WTC11 (cell line): ENCODE data around the gene SPATA2L. TPM values are rescaled to one million over a fixed set of nuclear protein-coding genes. Genes with fewer than 3 reads are reported as not detected.

Source experiments
- ATF1 ChIP-seq: sonication (generic); formaldehyde crosslinking; IDR thresholded peaks from 2 replicates; pipeline ENCODE4 v1.8.1; 2023; ENCODE audit warnings: mild to moderate bottlenecking, moderate library complexity, missing genetic modification reagents
- ATF3 ChIP-seq: sonication (generic); formaldehyde crosslinking; conservative IDR thresholded peaks from 2 replicates; pipeline ENCODE4 v1.8.1; 2022; ENCODE audit warnings: mild to moderate bottlenecking, missing genetic modification reagents
- CBFB ChIP-seq: sonication (generic); formaldehyde crosslinking; IDR thresholded peaks from 2 replicates; pipeline ENCODE4 v1.8.1; 2022; ENCODE audit warnings: mild to moderate bottlenecking, low read depth, missing genetic modification reagents
- CREM ChIP-seq: sonication (generic); formaldehyde crosslinking; IDR thresholded peaks from 2 replicates; pipeline ENCODE4 v1.8.1; 2022; ENCODE audit warnings: mild to moderate bottlenecking, missing genetic modification reagents, moderate library complexity
- FOXJ3 ChIP-seq: sonication (generic); formaldehyde crosslinking; IDR thresholded peaks from 2 replicates; pipeline ENCODE4 v1.9.0; 2021; ENCODE audit warnings: missing genetic modification reagents, mild to moderate bottlenecking, borderline replicate concordance
- GRHL2 ChIP-seq: fragments of 250-450 bp; sonication (Bioruptor Pico); IDR thresholded peaks from 2 replicates; pipeline ENCODE4 v1.8.0; 2022; ENCODE audit warnings: mild to moderate bottlenecking, moderate library complexity; ENCODE audit not compliant: insufficient replicate concordance, severe bottlenecking
- HMGA2 ChIP-seq: fragments of 250-450 bp; sonication (Bioruptor Pico); IDR thresholded peaks from 2 replicates; pipeline ENCODE4 v1.4.0; 2021; ENCODE audit warnings: mild to moderate bottlenecking, moderate library complexity
- IRF2 ChIP-seq: sonication (generic); formaldehyde crosslinking; IDR thresholded peaks from 2 replicates; pipeline ENCODE4 v1.8.0; 2022; ENCODE audit warnings: low read depth, missing genetic modification reagents, borderline replicate concordance
- MXD4 ChIP-seq: fragments of 250-450 bp; sonication (Bioruptor Pico); IDR thresholded peaks from 2 replicates; pipeline ENCODE4 v1.8.0; 2021; ENCODE audit warnings: mild to moderate bottlenecking, moderate library complexity, borderline replicate concordance
- MYBL2 ChIP-seq: sonication (generic); formaldehyde crosslinking; IDR thresholded peaks from 2 replicates; pipeline ENCODE4 v1.8.1; 2023; ENCODE audit warnings: mild to moderate bottlenecking, moderate library complexity, missing genetic modification reagents
- NFATC4 ChIP-seq: fragments of 250-450 bp; sonication (Bioruptor Pico); IDR thresholded peaks from 2 replicates; pipeline ENCODE4 v1.9.0; 2021; ENCODE audit warnings: mild to moderate bottlenecking
- NR1H2 ChIP-seq: sonication (generic); formaldehyde crosslinking; IDR thresholded peaks from 2 replicates; pipeline ENCODE4 v1.9.0; 2021; ENCODE audit warnings: mild to moderate bottlenecking, moderate library complexity, missing genetic modification reagents
- RELA ChIP-seq: sonication (generic); formaldehyde crosslinking; IDR thresholded peaks from 2 replicates; pipeline ENCODE4 v1.8.1; 2022; ENCODE audit warnings: missing genetic modification reagents, mild to moderate bottlenecking, borderline replicate concordance
- RORB ChIP-seq: fragments of 250-450 bp; sonication (Bioruptor Pico); IDR thresholded peaks from 2 replicates; pipeline ENCODE4 v1.9.0; 2021; ENCODE audit warnings: mild to moderate bottlenecking
- SMAD3 ChIP-seq: sonication (generic); formaldehyde crosslinking; IDR thresholded peaks from 2 replicates; pipeline ENCODE4 v1.8.0; 2022; ENCODE audit warnings: missing genetic modification reagents, mild to moderate bottlenecking, borderline replicate concordance
- SOX15 ChIP-seq: fragments of 250-450 bp; sonication (Bioruptor Pico); IDR thresholded peaks from 2 replicates; pipeline ENCODE4 v1.9.0; 2021; ENCODE audit warnings: mild to moderate bottlenecking
- SP1 ChIP-seq: sonication (generic); formaldehyde crosslinking; conservative IDR thresholded peaks from 2 replicates; pipeline ENCODE4 v1.8.1; 2022; ENCODE audit warnings: missing genetic modification reagents
- TCF7 ChIP-seq: sonication (generic); formaldehyde crosslinking; IDR thresholded peaks from 2 replicates; pipeline ENCODE4 v1.8.0; 2022; ENCODE audit warnings: mild to moderate bottlenecking, low read depth, missing genetic modification reagents, moderate library complexity
- TEAD4 ChIP-seq: sonication (generic); formaldehyde crosslinking; IDR thresholded peaks from 2 replicates; pipeline ENCODE4 v1.8.0; 2022; ENCODE audit warnings: mild to moderate bottlenecking, missing genetic modification reagents
- USF1 ChIP-seq: sonication (generic); formaldehyde crosslinking; IDR thresholded peaks from 2 replicates; pipeline ENCODE4 v1.8.0; 2022; ENCODE audit warnings: mild to moderate bottlenecking, missing genetic modification reagents
- ZBTB21 ChIP-seq: sonication (generic); formaldehyde crosslinking; IDR thresholded peaks from 2 replicates; pipeline ENCODE4 v1.8.1; 2023; ENCODE audit warnings: mild to moderate bottlenecking, missing genetic modification reagents, borderline replicate concordance
- ZNF219 ChIP-seq: sonication (generic); formaldehyde crosslinking; IDR thresholded peaks from 2 replicates; pipeline ENCODE4 v1.8.0; 2023; ENCODE audit warnings: missing genetic modification reagents, mild to moderate bottlenecking, borderline replicate concordance
- ZNF232 ChIP-seq: sonication (generic); formaldehyde crosslinking; IDR thresholded peaks from 2 replicates; pipeline ENCODE4 v1.8.0; 2022; ENCODE audit warnings: mild to moderate bottlenecking, missing genetic modification reagents
- ZNF317 ChIP-seq: sonication (generic); formaldehyde crosslinking; IDR thresholded peaks from 2 replicates; pipeline ENCODE4 v1.8.1; 2023; ENCODE audit warnings: low read depth, mild to moderate bottlenecking, moderate library complexity, missing genetic modification reagents, borderline replicate concordance
- ZNF396 ChIP-seq: fragments of 250-450 bp; sonication (Bioruptor Pico); IDR thresholded peaks from 2 replicates; pipeline ENCODE4 v1.8.0; 2021; ENCODE audit warnings: mild to moderate bottlenecking, moderate library complexity, borderline replicate concordance
- ZNF416 ChIP-seq: fragments of 250-450 bp; sonication (Bioruptor Pico); IDR thresholded peaks from 2 replicates; pipeline ENCODE4 v1.9.0; 2021; ENCODE audit warnings: mild to moderate bottlenecking, inconsistent platforms
- ZNF425 ChIP-seq: fragments of 250-450 bp; sonication (Bioruptor Pico); conservative IDR thresholded peaks from 2 replicates; pipeline ENCODE4 v1.9.0; 2021; ENCODE audit warnings: mild to moderate bottlenecking
- total RNA-seq: library from RNA; stranded (reverse); gene quantifications from 3 replicates; pipeline ENCODE4 v1.2.3, GENCODE V29; 2021
- TF ChIP-seq, protein P1 (sequence below): fragments of 250-450 bp; sonication (Bioruptor Pico); IDR thresholded peaks from 2 replicates; pipeline ENCODE4 v1.9.0; 2021; ENCODE audit warnings: mild to moderate bottlenecking
- TF ChIP-seq, protein P2 (sequence below): sonication (generic); formaldehyde crosslinking; IDR thresholded peaks from 2 replicates; pipeline ENCODE4 v1.8.1; 2023; ENCODE audit warnings: mild to moderate bottlenecking, missing genetic modification reagents, moderate library complexity
- TF ChIP-seq, protein P3 (sequence below): sonication (generic); formaldehyde crosslinking; IDR thresholded peaks from 2 replicates; pipeline ENCODE4 v1.8.1; 2022; ENCODE audit warnings: mild to moderate bottlenecking, moderate library complexity, missing genetic modification reagents
- TF ChIP-seq, protein P4 (sequence below): sonication (generic); formaldehyde crosslinking; IDR thresholded peaks from 2 replicates; pipeline ENCODE4 v1.8.0; 2022; ENCODE audit warnings: mild to moderate bottlenecking, missing genetic modification reagents

SPATA2L gene
- total RNA-seq, 1 experiment from 2014 or later, result 15.7 TPM

DNA sequence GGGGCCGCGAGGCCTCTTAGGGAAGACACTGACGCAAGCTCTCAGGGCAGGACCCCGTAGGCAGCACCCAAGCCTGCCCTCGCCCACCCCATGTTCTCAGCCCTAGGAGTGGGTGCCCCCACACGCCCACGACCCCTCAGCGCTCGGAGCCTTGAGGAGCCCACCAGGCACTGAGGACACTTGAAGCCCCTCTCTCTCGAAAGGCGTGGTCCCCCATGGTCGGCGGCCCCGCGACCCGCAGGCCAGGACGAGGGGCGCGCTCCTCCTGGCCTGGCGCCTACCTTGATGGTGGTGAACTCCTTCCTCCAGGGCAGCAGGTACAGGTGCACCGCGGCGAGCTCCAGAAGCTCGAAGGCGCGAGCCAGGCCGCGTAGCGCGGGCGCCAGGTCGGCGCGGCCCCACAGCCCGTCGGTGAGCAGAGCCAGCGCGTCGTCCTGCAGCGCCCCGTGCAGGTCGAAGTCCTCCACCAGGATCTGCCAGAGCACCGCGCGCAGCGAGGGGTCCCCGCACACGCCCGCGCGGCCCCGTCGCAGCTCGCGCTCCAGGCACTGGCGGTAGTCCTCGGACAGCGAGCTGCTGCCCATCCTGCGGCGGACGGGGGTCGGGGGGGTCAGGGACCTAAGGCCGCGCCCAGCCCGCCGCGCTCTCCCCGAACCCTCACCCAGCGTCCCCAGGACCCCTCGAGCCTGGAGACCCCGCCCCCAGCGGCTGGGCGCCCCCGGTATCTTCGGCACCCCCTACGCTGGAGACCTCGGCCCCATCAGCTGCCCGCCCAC, 668 bp downstream of the SPATA2L start (continued):
- TF ChIP-seq, protein P1, sequence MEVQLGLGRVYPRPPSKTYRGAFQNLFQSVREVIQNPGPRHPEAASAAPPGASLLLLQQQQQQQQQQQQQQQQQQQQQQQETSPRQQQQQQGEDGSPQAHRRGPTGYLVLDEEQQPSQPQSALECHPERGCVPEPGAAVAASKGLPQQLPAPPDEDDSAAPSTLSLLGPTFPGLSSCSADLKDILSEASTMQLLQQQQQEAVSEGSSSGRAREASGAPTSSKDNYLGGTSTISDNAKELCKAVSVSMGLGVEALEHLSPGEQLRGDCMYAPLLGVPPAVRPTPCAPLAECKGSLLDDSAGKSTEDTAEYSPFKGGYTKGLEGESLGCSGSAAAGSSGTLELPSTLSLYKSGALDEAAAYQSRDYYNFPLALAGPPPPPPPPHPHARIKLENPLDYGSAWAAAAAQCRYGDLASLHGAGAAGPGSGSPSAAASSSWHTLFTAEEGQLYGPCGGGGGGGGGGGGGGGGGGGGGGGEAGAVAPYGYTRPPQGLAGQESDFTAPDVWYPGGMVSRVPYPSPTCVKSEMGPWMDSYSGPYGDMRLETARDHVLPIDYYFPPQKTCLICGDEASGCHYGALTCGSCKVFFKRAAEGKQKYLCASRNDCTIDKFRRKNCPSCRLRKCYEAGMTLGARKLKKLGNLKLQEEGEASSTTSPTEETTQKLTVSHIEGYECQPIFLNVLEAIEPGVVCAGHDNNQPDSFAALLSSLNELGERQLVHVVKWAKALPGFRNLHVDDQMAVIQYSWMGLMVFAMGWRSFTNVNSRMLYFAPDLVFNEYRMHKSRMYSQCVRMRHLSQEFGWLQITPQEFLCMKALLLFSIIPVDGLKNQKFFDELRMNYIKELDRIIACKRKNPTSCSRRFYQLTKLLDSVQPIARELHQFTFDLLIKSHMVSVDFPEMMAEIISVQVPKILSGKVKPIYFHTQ, result no peak
- no peak for TF ChIP-seq MYBL2 (CRISPR knock-in tag)
- TF ChIP-seq TCF7, result no peak
- no peak for TF ChIP-seq ZBTB21 (CRISPR knock-in tag)
- TF ChIP-seq NFATC4 (CRISPR knock-in tag), result no peak
- TF ChIP-seq, protein P2, sequence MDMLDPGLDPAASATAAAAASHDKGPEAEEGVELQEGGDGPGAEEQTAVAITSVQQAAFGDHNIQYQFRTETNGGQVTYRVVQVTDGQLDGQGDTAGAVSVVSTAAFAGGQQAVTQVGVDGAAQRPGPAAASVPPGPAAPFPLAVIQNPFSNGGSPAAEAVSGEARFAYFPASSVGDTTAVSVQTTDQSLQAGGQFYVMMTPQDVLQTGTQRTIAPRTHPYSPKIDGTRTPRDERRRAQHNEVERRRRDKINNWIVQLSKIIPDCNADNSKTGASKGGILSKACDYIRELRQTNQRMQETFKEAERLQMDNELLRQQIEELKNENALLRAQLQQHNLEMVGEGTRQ (CRISPR knock-in tag), result no peak
- no peak for TF ChIP-seq GRHL2 (CRISPR knock-in tag)
- no peak for TF ChIP-seq ATF3 (CRISPR knock-in tag)
- TF ChIP-seq SP1 (CRISPR knock-in tag), result no peak; the same call in 1 of the 2 replicates
- no peak for TF ChIP-seq USF1 (CRISPR knock-in tag)
- no peak for TF ChIP-seq ZNF396 (CRISPR knock-in tag)
- no peak for TF ChIP-seq NR1H2
- TF ChIP-seq, protein P3, sequence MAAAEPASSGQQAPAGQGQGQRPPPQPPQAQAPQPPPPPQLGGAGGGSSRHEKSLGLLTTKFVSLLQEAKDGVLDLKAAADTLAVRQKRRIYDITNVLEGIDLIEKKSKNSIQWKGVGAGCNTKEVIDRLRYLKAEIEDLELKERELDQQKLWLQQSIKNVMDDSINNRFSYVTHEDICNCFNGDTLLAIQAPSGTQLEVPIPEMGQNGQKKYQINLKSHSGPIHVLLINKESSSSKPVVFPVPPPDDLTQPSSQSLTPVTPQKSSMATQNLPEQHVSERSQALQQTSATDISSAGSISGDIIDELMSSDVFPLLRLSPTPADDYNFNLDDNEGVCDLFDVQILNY (CRISPR knock-in tag), result peak; percentile 74
- TF ChIP-seq ZNF425, result no peak
- TF ChIP-seq CREM, result no peak
- no peak for TF ChIP-seq TEAD4 (CRISPR knock-in tag)
- TF ChIP-seq ZNF416, result no peak
- no peak for TF ChIP-seq RORB (CRISPR knock-in tag)
- TF ChIP-seq IRF2 (CRISPR knock-in tag), result no peak
- TF ChIP-seq RELA (CRISPR knock-in tag), result no peak
- TF ChIP-seq ZNF232 (CRISPR knock-in tag), result 0 out of 2 replicates have a peak, but pooled peaks have one; percentile 18
- TF ChIP-seq ATF1 (CRISPR knock-in tag), result no peak
- 0 out of 2 replicates have a peak, but pooled peaks have one; percentile 27 for TF ChIP-seq CBFB (CRISPR knock-in tag)
- TF ChIP-seq, protein P4, sequence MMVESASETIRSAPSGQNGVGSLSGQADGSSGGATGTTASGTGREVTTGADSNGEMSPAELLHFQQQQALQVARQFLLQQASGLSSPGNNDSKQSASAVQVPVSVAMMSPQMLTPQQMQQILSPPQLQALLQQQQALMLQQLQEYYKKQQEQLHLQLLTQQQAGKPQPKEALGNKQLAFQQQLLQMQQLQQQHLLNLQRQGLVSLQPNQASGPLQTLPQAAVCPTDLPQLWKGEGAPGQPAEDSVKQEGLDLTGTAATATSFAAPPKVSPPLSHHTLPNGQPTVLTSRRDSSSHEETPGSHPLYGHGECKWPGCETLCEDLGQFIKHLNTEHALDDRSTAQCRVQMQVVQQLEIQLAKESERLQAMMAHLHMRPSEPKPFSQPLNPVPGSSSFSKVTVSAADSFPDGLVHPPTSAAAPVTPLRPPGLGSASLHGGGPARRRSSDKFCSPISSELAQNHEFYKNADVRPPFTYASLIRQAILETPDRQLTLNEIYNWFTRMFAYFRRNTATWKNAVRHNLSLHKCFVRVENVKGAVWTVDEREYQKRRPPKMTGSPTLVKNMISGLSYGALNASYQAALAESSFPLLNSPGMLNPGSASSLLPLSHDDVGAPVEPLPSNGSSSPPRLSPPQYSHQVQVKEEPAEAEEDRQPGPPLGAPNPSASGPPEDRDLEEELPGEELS (CRISPR knock-in tag), result no peak
- no peak for TF ChIP-seq ZNF317 (CRISPR knock-in tag)
- TF ChIP-seq HMGA2 (CRISPR knock-in tag), result no peak
- no peak for TF ChIP-seq MXD4 (CRISPR knock-in tag)
- no peak for TF ChIP-seq ZNF219
- TF ChIP-seq FOXJ3 (CRISPR knock-in tag), result no peak
- TF ChIP-seq SMAD3 (CRISPR knock-in tag), result 0 out of 2 replicates have a peak, but pooled peaks have one; percentile 31
- no peak for TF ChIP-seq SOX15
